DMS79 (cell line): Measurements from ENCODE around the gene KLHDC4.
A peak's percentile ranks its signal among the peaks of the same experiment; 100 is the strongest.
"Not testable (repeated sequence)": the region's sequence is repeated elsewhere in the genome, so short reads cannot be mapped to it uniquely, and the experiment has no call there.

Experiments
- DNase-seq: peaks from one replicate; lab custom pipeline; 2025; lab: John Stamatoyannopoulos, UW

The KLHDC4 gene

GRCh38 chr16:87720446-87720845, 45.3 kb downstream of the KLHDC4 start:
- no peak for DNase-seq

GRCh38 chr16:87718831-87719230, 47.0 kb downstream of the KLHDC4 start:
- DNase-seq: not testable (repeated sequence)

GRCh38 chr16:87715658-87716057, 50.1 kb downstream of the KLHDC4 start:
- DNase-seq: no peak

- DNase-seq: no peak
Observed at GRCh38 chr16:87715231-87715630, 50.6 kb downstream of the KLHDC4 start.

- DNase-seq: no peak
Observed at GRCh38 chr16:87713451-87714229, 52.1 kb downstream of the KLHDC4 start.

- DNase-seq: no peak
Observed at GRCh38 chr16:87712184-87712762, 53.5 kb downstream of the KLHDC4 start.

GRCh38 chr16:87710887-87711286, 54.9 kb downstream of the KLHDC4 start:
- no peak for DNase-seq

GRCh38 chr16:87709677-87710076, 56.1 kb downstream of the KLHDC4 start:
- DNase-seq: no peak

- no peak for DNase-seq
Observed at GRCh38 chr16:87708881-87709638, 56.7 kb downstream of the KLHDC4 start.

GRCh38 chr16:87707714-87708580, 57.8 kb downstream of the KLHDC4 start:
- no peak for DNase-seq

- DNase-seq: no peak
Observed at GRCh38 chr16:87707097-87707496, 58.7 kb downstream of the KLHDC4 start.

- DNase-seq: peak; percentile 50
Observed at GRCh38 chr16:87706278-87707000, 59.3 kb downstream of the KLHDC4 start.

- DNase-seq: peak; percentile 8
Observed at GRCh38 chr16:87705771-87706277, 60.0 kb downstream of the KLHDC4 start.

GRCh38 chr16:87704754-87705353, 60.9 kb downstream of the KLHDC4 start:
- no peak for DNase-seq

- no peak for DNase-seq
Observed at GRCh38 chr16:87703835-87704375, 61.9 kb downstream of the KLHDC4 start.

GRCh38 chr16:87703071-87703470, 62.7 kb downstream of the KLHDC4 start:
- DNase-seq: no peak

- DNase-seq: no peak
Observed at GRCh38 chr16:87702325-87702811, 63.4 kb downstream of the KLHDC4 start.

GRCh38 chr16:87701505-87701921, 64.3 kb downstream of the KLHDC4 start:
- no peak for DNase-seq

GRCh38 chr16:87701078-87701460, 64.7 kb downstream of the KLHDC4 start:
- no peak for DNase-seq

GRCh38 chr16:87700406-87701077, 65.2 kb downstream of the KLHDC4 start:
- DNase-seq: no peak
